ENCODE results near the gene TBC1D23.

TBC1D23 gene

GRCh38 chr3:100374521-100374920 lies 113.7 kb downstream of the TBC1D23 start:
- no peak for DNase-seq (ENCODE audit: low read depth)
- no peak overlapping the region for H3K4me3 ChIP-seq (ENCODE audit: low read depth, low read length)
- TF ChIP-seq, protein P1, sequence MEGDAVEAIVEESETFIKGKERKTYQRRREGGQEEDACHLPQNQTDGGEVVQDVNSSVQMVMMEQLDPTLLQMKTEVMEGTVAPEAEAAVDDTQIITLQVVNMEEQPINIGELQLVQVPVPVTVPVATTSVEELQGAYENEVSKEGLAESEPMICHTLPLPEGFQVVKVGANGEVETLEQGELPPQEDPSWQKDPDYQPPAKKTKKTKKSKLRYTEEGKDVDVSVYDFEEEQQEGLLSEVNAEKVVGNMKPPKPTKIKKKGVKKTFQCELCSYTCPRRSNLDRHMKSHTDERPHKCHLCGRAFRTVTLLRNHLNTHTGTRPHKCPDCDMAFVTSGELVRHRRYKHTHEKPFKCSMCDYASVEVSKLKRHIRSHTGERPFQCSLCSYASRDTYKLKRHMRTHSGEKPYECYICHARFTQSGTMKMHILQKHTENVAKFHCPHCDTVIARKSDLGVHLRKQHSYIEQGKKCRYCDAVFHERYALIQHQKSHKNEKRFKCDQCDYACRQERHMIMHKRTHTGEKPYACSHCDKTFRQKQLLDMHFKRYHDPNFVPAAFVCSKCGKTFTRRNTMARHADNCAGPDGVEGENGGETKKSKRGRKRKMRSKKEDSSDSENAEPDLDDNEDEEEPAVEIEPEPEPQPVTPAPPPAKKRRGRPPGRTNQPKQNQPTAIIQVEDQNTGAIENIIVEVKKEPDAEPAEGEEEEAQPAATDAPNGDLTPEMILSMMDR (conservative IDR thresholded peaks at IDR 0.05; ENCODE audit: low read depth, low read length), result no peak

Measured in choroid plexus epithelial cell (primary cell).